PFSK-1 (cell line): ENCODE measurements around the gene TTC3.

ENCODE experiments used
- FOXP2 ChIP-seq: optimal IDR thresholded peaks from 2 replicates; pipeline ENCODE3; 2011; ENCODE audit warnings: borderline replicate concordance, control low read depth, inconsistent platforms; ENCODE audit not compliant: insufficient read depth; ENCODE audit errors: extremely low read length, extremely low read depth
- POLR2AphosphoS5 ChIP-seq: IDR thresholded peaks from 2 replicates; pipeline ENCODE4 v1.6.1; 2012; ENCODE audit warnings: low read depth, mild to moderate bottlenecking, control low read depth, low read length, moderate library complexity
- REST ChIP-seq, 2 experiments: IDR thresholded peaks; 2 replicates each; pipeline versions ENCODE4 v1.6.1 to v1.8.0; 2011 to 2012; ENCODE audit warnings: low read depth in 2 of 2, low read length in 2 of 2, control low read depth in 1 of 2, inconsistent platforms in 1 of 2, mild to moderate bottlenecking in 1 of 2, moderate library complexity in 1 of 2; ENCODE audit not compliant: insufficient read depth in 1 of 2
- SIN3A ChIP-seq: IDR thresholded peaks from 2 replicates; pipeline ENCODE4 v1.6.1; 2012; ENCODE audit warnings: mild to moderate bottlenecking, low read length, moderate library complexity, borderline replicate concordance; ENCODE audit not compliant: insufficient read depth
- TAF1 ChIP-seq: IDR thresholded peaks from 2 replicates; pipeline ENCODE4 v1.6.1; 2012; ENCODE audit warnings: low read length, control low read depth, borderline replicate concordance; ENCODE audit not compliant: insufficient read depth

TTC3 gene

GRCh38 chr21:37041706-37042271, 31.3 kb upstream of the TTC3 start:
- no peak for TF ChIP-seq REST (IDR thresholded peaks at IDR 0.05; ENCODE audit: insufficient read depth in 1 of 2, low read depth in 2 of 2, low read length in 2 of 2)
- no peak for TF ChIP-seq POLR2AphosphoS5
- no peak for TF ChIP-seq SIN3A
- TF ChIP-seq TAF1, result no peak
- TF ChIP-seq FOXP2, result no peak

DNA sequence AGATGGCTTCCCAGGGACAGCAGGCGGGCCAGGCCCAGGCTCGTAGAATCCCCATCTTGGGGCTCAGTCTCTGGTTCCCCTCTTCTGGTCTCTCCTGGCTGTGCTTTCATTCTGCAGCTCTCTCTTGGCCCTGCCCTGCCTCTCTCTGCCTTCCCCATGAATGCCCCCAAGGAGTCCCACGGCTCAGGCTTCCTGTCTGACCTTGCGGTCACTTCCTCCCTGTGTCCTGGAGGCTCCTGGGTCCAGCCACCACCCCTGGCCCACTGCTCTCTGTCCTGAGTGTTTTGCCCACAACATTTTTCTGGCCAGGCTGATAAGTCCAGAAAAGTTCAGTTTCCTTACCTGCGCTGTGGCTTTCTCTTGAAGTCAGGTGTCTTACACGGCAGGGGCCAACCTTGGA, 29.2 kb upstream of the TTC3 start:
- TF ChIP-seq TAF1, result no peak
- TF ChIP-seq SIN3A, result no peak
- TF ChIP-seq POLR2AphosphoS5, result no peak
- no peak for TF ChIP-seq REST (IDR thresholded peaks at IDR 0.05; ENCODE audit: insufficient read depth in 1 of 2, low read depth in 2 of 2, low read length in 2 of 2)
- TF ChIP-seq FOXP2, result no peak

DNA sequence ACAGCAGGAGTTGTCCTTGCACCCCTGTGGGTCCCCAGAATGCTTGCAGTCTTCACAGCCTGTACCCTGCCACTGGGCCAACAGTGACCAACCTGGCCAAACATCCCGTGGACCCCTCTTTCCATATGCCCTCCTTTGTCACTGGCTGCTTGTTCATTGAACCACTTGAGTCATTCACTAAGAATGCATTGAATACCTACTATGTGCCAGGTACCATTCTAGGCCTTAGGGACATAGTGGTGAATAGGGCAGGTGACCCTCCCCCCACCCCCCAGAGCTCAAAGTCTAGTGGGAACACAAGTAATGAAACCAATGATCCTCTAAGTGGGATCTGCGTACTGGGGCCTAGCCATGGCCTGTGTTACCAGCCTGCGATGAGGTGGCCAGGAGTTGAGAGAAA, 28.4 kb upstream of the TTC3 start:
- TF ChIP-seq TAF1 (no peak), REST (IDR thresholded peaks at IDR 0.05; ENCODE audit: insufficient read depth in 1 of 2, low read depth in 2 of 2, low read length in 2 of 2) (no peak), POLR2AphosphoS5 (no peak), SIN3A (no peak), FOXP2 (no peak)

- TF ChIP-seq TAF1 (no peak), FOXP2 (no peak), POLR2AphosphoS5 (no peak), REST (IDR thresholded peaks at IDR 0.05; ENCODE audit: insufficient read depth in 1 of 2, low read depth in 2 of 2, low read length in 2 of 2) (no peak), SIN3A (no peak)
These were observed 27.9 kb upstream of the TTC3 start for GRCh38 chr21:37045149-37045548.

- TF ChIP-seq FOXP2 (no peak), POLR2AphosphoS5 (no peak), SIN3A (no peak), REST (IDR thresholded peaks at IDR 0.05; ENCODE audit: insufficient read depth in 1 of 2, low read depth in 2 of 2, low read length in 2 of 2) (no peak), TAF1 (no peak)
These were observed 27.5 kb upstream of the TTC3 start for GRCh38 chr21:37045556-37045955.
